HepG2 (cell line): ENCODE data around the gene SLC11A1. TPM values are rescaled to one million over a fixed set of nuclear protein-coding genes. Genes with fewer than 3 reads are reported as not detected.
A peak's percentile ranks its signal among the peaks of the same experiment; 100 is the strongest.

Source experiments
- CHD4 ChIP-seq: fragments of 200-600 bp; sonication (generic); IDR thresholded peaks from 2 replicates; pipeline ENCODE4 v1.7.0; 2017; ENCODE audit warnings: mild to moderate bottlenecking, low read length, borderline replicate concordance
- GPN1 ChIP-seq: sonication (generic); formaldehyde crosslinking; IDR thresholded peaks from 2 replicates; pipeline ENCODE4 v1.5.1; 2020; ENCODE audit warnings: missing genetic modification reagents, borderline replicate concordance
- KAT7 ChIP-seq: IDR thresholded peaks from 2 replicates; pipeline ENCODE4 v1.6.1; 2018; ENCODE audit warnings: borderline replicate concordance, missing compliant biosample characterization
- KLF13 ChIP-seq: sonication (generic); formaldehyde crosslinking; IDR thresholded peaks from 2 replicates; pipeline ENCODE4 v1.4.0; 2020; ENCODE audit warnings: mild to moderate bottlenecking, missing genetic modification reagents
- KLF16 ChIP-seq, 2 experiments: sonication (generic) in 1 of 2; formaldehyde crosslinking in 1 of 2; IDR thresholded peaks; 2 replicates each; pipeline versions ENCODE4 v1.6.1 to v1.8.0; 2016 to 2023; ENCODE audit warnings: missing genetic modification reagents in 2 of 2, missing compliant biosample characterization in 1 of 2
- TCF7 ChIP-seq: sonication (generic); IDR thresholded peaks from 2 replicates; pipeline ENCODE4 v1.6.1; 2016; ENCODE audit warnings: antibody characterized with exemption, low read depth
- ZKSCAN5 ChIP-seq: sonication (generic); formaldehyde crosslinking; IDR thresholded peaks from 2 replicates; pipeline ENCODE4 v1.5.1; 2020; ENCODE audit warnings: mild to moderate bottlenecking, missing genetic modification reagents
- ZNF124 ChIP-seq: sonication (generic); formaldehyde crosslinking; IDR thresholded peaks from 2 replicates; pipeline ENCODE4 v1.4.0; 2020; ENCODE audit warnings: missing genetic modification reagents
- ZNF329 ChIP-seq: sonication (generic); formaldehyde crosslinking; IDR thresholded peaks from 2 replicates; pipeline ENCODE4 v1.9.0; 2021; ENCODE audit warnings: low read depth, mild to moderate bottlenecking, missing genetic modification reagents
- ZNF460 ChIP-seq: sonication (generic); formaldehyde crosslinking; IDR thresholded peaks from 2 replicates; pipeline ENCODE4 v1.5.1; 2020; ENCODE audit warnings: missing genetic modification reagents, mild to moderate bottlenecking, borderline replicate concordance
- ZNF562 ChIP-seq: sonication (generic); formaldehyde crosslinking; IDR thresholded peaks from 2 replicates; pipeline ENCODE4 v1.8.0; 2022; ENCODE audit warnings: missing genetic modification reagents, borderline replicate concordance
- ZNF781 ChIP-seq: sonication (generic); formaldehyde crosslinking; IDR thresholded peaks from 2 replicates; pipeline ENCODE4 v1.5.1; 2020; ENCODE audit warnings: borderline replicate concordance, mild to moderate bottlenecking, missing genetic modification reagents; ENCODE audit errors: not compliant biosample characterization
- polyA plus RNA-seq, 8 experiments: library from polyadenylated mRNA; depleted of rRNA in 3 of 8; stranded (reverse) in 7 of 8; unstranded in 1 of 8; fragments of >200 nt; fragmentation: Illumina TruSeq in 4 of 8; extraction: Trizol in 4 of 8; gene quantifications; 2 replicates each; pipeline versions ENCODE4 v1.2.1 to v1.2.3, GENCODE V29; 2011 to 2016; ENCODE audit warnings: low read depth in 4 of 8, missing spikeins in 1 of 8, mixed read lengths in 1 of 8; ENCODE audit not compliant: insufficient read depth in 1 of 8
- total RNA-seq, 5 experiments: library from RNA; depleted of rRNA; stranded (reverse); fragments of >200 nt; fragmentation: Illumina TruSeq; extraction: Trizol; gene quantifications; 2 replicates each; pipeline ENCODE4 v1.2.3, GENCODE V29; 2016; ENCODE audit warnings: low read depth in 1 of 5
- TF ChIP-seq, protein P1 (sequence below): IDR thresholded peaks from 2 replicates; pipeline ENCODE4 v1.6.1; 2012; ENCODE audit warnings: low read length, improper control_type of control experiment
- TF ChIP-seq, protein P2 (sequence below): sonication (generic); formaldehyde crosslinking; IDR thresholded peaks from 2 replicates; pipeline ENCODE4 v1.4.0; 2020; ENCODE audit warnings: missing genetic modification reagents
- TF ChIP-seq, protein P3 (sequence below): sonication (generic); formaldehyde crosslinking; IDR thresholded peaks from 2 replicates; pipeline ENCODE4 v1.5.0; 2020; ENCODE audit warnings: missing genetic modification reagents
- TF ChIP-seq, protein P4 (sequence below): sonication (generic); formaldehyde crosslinking; IDR thresholded peaks from 2 replicates; pipeline ENCODE4 v1.8.1; 2023; ENCODE audit warnings: missing genetic modification reagents, mild to moderate bottlenecking, borderline replicate concordance
- TF ChIP-seq, protein P5 (sequence below): sonication (generic); formaldehyde crosslinking; IDR thresholded peaks from 2 replicates; pipeline ENCODE4 v1.5.0; 2020; ENCODE audit warnings: mild to moderate bottlenecking, missing genetic modification reagents, borderline replicate concordance
- TF ChIP-seq, protein P6 (sequence below): IDR thresholded peaks from 2 replicates; pipeline ENCODE4 v1.6.1; 2016; ENCODE audit warnings: low read depth, borderline replicate concordance
- TF ChIP-seq, protein P7 (sequence below): sonication (generic); formaldehyde crosslinking; conservative IDR thresholded peaks from 2 replicates; pipeline ENCODE4 v1.5.0; 2020; ENCODE audit warnings: missing genetic modification reagents

The SLC11A1 gene
- total and polyA plus RNA-seq, 2 of the 13 experiments (the other 11 are each of a cell fraction or from before 2014, with no cell fraction given), result 0.33 to 2.3 TPM

DNA sequence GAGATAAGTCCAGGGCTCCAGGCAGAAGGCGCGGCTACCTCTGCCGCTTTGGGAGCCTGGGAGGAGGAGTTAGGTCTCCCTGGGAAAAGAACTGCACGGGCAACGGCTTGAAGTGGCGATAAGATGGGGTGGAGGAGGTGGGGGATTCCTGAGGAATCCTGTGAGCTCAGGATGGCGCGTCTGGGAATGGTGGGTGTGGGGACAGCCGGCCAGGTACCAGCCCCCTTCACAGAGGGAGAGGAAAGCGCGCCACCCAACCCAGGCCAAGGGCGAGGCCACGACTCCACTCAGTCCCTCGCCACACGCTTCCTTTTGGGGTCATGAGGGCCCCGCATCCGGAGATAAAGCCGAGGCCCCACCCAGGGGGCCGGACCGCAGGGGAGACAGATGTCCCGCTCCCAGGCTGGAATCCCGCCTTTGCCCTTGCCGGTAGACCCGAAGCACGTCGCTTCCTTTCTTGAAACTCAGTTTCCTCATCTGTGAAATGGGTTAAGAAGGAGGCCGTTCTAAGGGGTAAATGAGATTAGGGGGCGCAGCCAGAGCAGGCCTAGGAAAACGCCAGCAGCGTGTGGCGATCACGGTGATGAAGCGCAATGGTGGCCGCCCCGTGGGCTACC lies 15.9 kb downstream of the SLC11A1 start (continued):
- TF ChIP-seq ZNF329 (no peak), ZNF562 (CRISPR knock-in tag) (no peak), CHD4 (peak; percentile 98), ZKSCAN5 (CRISPR knock-in tag) (no peak; the same call in 1 of the 2 replicates), GPN1 (CRISPR knock-in tag) (no peak), KLF13 (CRISPR knock-in tag) (no peak), KLF16 (CRISPR knock-in tag; IDR thresholded peaks at IDR 0.05) (peak in 1 of 2 experiments; percentile 49; a peak in 2 of 4 replicates), ZNF124 (CRISPR knock-in tag) (0 out of 2 replicates have a peak, but pooled peaks have one; percentile 38), TCF7 (peak; percentile 47; the same call in 1 of the 2 replicates), ZNF781 (CRISPR knock-in tag) (no peak), KAT7 (CRISPR knock-in tag) (peak; percentile 91; the same call in 1 of the 2 replicates), ZNF460 (CRISPR knock-in tag) (peak; percentile 55; the same call in 1 of the 2 replicates)
- TF ChIP-seq, protein P1, sequence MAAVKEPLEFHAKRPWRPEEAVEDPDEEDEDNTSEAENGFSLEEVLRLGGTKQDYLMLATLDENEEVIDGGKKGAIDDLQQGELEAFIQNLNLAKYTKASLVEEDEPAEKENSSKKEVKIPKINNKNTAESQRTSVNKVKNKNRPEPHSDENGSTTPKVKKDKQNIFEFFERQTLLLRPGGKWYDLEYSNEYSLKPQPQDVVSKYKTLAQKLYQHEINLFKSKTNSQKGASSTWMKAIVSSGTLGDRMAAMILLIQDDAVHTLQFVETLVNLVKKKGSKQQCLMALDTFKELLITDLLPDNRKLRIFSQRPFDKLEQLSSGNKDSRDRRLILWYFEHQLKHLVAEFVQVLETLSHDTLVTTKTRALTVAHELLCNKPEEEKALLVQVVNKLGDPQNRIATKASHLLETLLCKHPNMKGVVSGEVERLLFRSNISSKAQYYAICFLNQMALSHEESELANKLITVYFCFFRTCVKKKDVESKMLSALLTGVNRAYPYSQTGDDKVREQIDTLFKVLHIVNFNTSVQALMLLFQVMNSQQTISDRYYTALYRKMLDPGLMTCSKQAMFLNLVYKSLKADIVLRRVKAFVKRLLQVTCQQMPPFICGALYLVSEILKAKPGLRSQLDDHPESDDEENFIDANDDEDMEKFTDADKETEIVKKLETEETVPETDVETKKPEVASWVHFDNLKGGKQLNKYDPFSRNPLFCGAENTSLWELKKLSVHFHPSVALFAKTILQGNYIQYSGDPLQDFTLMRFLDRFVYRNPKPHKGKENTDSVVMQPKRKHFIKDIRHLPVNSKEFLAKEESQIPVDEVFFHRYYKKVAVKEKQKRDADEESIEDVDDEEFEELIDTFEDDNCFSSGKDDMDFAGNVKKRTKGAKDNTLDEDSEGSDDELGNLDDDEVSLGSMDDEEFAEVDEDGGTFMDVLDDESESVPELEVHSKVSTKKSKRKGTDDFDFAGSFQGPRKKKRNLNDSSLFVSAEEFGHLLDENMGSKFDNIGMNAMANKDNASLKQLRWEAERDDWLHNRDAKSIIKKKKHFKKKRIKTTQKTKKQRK, result no peak
- TF ChIP-seq, protein P2, sequence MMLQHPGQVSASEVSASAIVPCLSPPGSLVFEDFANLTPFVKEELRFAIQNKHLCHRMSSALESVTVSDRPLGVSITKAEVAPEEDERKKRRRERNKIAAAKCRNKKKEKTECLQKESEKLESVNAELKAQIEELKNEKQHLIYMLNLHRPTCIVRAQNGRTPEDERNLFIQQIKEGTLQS, result peak; percentile 7; the same call in 1 of the 2 replicates
- TF ChIP-seq, protein P3, sequence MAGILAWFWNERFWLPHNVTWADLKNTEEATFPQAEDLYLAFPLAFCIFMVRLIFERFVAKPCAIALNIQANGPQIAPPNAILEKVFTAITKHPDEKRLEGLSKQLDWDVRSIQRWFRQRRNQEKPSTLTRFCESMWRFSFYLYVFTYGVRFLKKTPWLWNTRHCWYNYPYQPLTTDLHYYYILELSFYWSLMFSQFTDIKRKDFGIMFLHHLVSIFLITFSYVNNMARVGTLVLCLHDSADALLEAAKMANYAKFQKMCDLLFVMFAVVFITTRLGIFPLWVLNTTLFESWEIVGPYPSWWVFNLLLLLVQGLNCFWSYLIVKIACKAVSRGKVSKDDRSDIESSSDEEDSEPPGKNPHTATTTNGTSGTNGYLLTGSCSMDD, result no peak
- TF ChIP-seq, protein P4, sequence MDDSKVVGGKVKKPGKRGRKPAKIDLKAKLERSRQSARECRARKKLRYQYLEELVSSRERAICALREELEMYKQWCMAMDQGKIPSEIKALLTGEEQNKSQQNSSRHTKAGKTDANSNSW (CRISPR knock-in tag), result no peak
- TF ChIP-seq, protein P5, sequence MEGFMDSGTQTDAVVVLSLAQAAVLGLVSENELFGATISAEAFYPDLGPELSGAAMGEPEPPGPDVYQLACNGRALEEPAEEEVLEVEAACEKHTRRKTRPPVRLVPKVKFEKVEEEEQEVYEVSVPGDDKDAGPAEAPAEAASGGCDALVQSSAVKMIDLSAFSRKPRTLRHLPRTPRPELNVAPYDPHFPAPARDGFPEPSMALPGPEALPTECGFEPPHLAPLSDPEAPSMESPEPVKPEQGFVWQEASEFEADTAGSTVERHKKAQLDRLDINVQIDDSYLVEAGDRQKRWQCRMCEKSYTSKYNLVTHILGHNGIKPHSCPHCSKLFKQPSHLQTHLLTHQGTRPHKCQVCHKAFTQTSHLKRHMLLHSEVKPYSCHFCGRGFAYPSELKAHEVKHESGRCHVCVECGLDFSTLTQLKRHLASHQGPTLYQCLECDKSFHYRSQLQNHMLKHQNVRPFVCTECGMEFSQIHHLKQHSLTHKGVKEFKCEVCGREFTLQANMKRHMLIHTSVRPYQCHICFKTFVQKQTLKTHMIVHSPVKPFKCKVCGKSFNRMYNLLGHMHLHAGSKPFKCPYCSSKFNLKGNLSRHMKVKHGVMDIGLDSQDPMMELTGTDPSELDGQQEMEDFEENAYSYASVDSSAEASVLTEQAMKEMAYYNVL (CRISPR knock-in tag), result no peak; the same call in 1 of the 2 replicates
- TF ChIP-seq, protein P6, sequence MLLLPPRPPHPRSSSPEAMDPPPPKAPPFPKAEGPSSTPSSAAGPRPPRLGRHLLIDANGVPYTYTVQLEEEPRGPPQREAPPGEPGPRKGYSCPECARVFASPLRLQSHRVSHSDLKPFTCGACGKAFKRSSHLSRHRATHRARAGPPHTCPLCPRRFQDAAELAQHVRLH (CRISPR knock-in tag), result peak; percentile 76; the same call in 1 of the 2 replicates
- TF ChIP-seq, protein P7, sequence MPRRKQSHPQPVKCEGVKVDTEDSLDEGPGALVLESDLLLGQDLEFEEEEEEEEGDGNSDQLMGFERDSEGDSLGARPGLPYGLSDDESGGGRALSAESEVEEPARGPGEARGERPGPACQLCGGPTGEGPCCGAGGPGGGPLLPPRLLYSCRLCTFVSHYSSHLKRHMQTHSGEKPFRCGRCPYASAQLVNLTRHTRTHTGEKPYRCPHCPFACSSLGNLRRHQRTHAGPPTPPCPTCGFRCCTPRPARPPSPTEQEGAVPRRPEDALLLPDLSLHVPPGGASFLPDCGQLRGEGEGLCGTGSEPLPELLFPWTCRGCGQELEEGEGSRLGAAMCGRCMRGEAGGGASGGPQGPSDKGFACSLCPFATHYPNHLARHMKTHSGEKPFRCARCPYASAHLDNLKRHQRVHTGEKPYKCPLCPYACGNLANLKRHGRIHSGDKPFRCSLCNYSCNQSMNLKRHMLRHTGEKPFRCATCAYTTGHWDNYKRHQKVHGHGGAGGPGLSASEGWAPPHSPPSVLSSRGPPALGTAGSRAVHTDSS (CRISPR knock-in tag), result no peak
